ENCODE measurements around the gene IL17RA. TPM values are rescaled to one million over a fixed set of nuclear protein-coding genes. Genes with fewer than 3 reads are reported as not detected.

The IL17RA gene
- total and polyA plus RNA-seq, 7 experiments from 2014 or later, result 45.8 to 91.8 (median 70.4) TPM

- Histone ChIP-seq H3K36me3 (ENCODE audit: control insufficient read depth in 2 of 3, insufficient read depth in 3 of 3, low read length in 3 of 3) (no peaks in the 10 kb centered on the region), H3K9me3 (ENCODE audit: control insufficient read depth in 2 of 3, low read length in 3 of 3) (no peaks in the 10 kb centered on the region), H3K27me3 (ENCODE audit: control insufficient read depth in 2 of 2, insufficient read depth in 2 of 2, low read length in 2 of 2) (no peaks in the 10 kb centered on the region), H3K27ac (ENCODE audit: low read depth, low read length) (no peak overlapping the region), H3K4me3 (ENCODE audit: low read length) (no peak overlapping the region), H3K4me1 (ENCODE audit: control insufficient read depth in 2 of 2, insufficient read depth in 2 of 2, low read length in 2 of 2) (peaks cover 5 to 7% of the 10 kb centered on the region in 2 donors)
- Mint-ChIP-seq H3K4me1 (peaks cover 0 to 7% (median 6%) of the 10 kb centered on the region in 7 donors), H3K36me3 (peaks cover 0 to 1% (median 0%) of the 10 kb centered on the region in 5 donors), H3K4me3 (no peak overlapping the region), H3K9me3 (no peaks in the 10 kb centered on the region), H3K27me3 (peaks cover 0 to 18% (median 0%) of the 10 kb centered on the region in 5 donors), H3K27ac (no peak overlapping the region)
- CTCF ChIA-PET, result interaction anchor here (1.4 kb wide), 1 partner anchor 87 kb away, joined by 3 read pairs; no protein-coding TSS in a partner anchor
- DNase-seq (no peak), ATAC-seq (no peak)
- POLR2A ChIA-PET, result interaction anchor here (0.9 kb wide), 1 partner anchor 69 kb away, joined by 3 read pairs; no protein-coding TSS in a partner anchor
- intact Hi-C loops (cut with micrococcal nuclease), result no loop called here
These were observed 79.7 kb downstream of the IL17RA start for GRCh38 chr22:17164392-17165024.

Other genes with a start within 250 kb of the IL17RA start
- gene GAB4, start 76.8 kb upstream of the IL17RA start, total RNA-seq, result under 1 TPM in 2 of 5 experiments, not detected in 3; 0.22 to 0.61 TPM
- gene GAB4, start 76.8 kb upstream of the IL17RA start, polyA plus RNA-seq, result not detected
- 1 to 10 TPM in 1 of 5 experiments, under 1 TPM in 4; 0.13 to 2.6 (median 0.24) TPM for gene TMEM121B, start 36.4 kb downstream of the IL17RA start, total RNA-seq
- gene TMEM121B, start 36.4 kb downstream of the IL17RA start, polyA plus RNA-seq, result not detected
- gene HDHD5, start 74.3 kb downstream of the IL17RA start, total RNA-seq, result 10 to 100 TPM; 18.8 to 50.9 (median 26.2) TPM
- gene HDHD5, start 74.3 kb downstream of the IL17RA start, polyA plus RNA-seq, result 10 to 100 TPM; 67.5 to 78.7 TPM
- 100 to 1,000 TPM in 4 of 5 experiments, 10 to 100 TPM in 1; 96.6 to 197 (median 144) TPM for gene ADA2, start 134.4 kb downstream of the IL17RA start, total RNA-seq
- gene ADA2, start 134.4 kb downstream of the IL17RA start, polyA plus RNA-seq, result 100 to 1,000 TPM in 1 of 2 donors, 10 to 100 TPM in 1; 94.8 to 105 TPM

All from naive thymus-derived CD4-positive, alpha-beta T cell (primary cell).